GM23248 (cell line): ENCODE data around the gene TUBB2B.

ENCODE experiments used
- EZH2 ChIP-seq: fragments of 200-600 bp; sonication (generic); IDR thresholded peaks from 2 replicates; pipeline ENCODE4 v1.6.1; 2018; ENCODE audit warnings: antibody characterized with exemption, mild to moderate bottlenecking; ENCODE audit not compliant: insufficient read depth, poor library complexity, severe bottlenecking
- EZH2phosphoT487 ChIP-seq: fragments of 200-600 bp; sonication (generic); IDR thresholded peaks from 2 replicates; pipeline ENCODE4 v1.6.1; 2018; ENCODE audit warnings: antibody characterized with exemption, moderate library complexity, mild to moderate bottlenecking, low read depth; ENCODE audit not compliant: insufficient read depth

GRCh38 chr6:3202999-3203696 lies 24.3 kb downstream of the TUBB2B start:
- TF ChIP-seq EZH2phosphoT487 (no peak), EZH2 (no peak)
